Activated naive CD4-positive, alpha-beta T cell (primary cell): Measurements from ENCODE around the gene RUNX1.

ENCODE experiments used
- DNase-seq, 4 experiments: peaks; one replicate each; lab custom pipeline; 2025; lab: John Stamatoyannopoulos, UW

Gene RUNX1

GRCh38 chr21:34846601-34847112 lies 202.4 kb downstream of the RUNX1 start:
- DNase-seq, result no peak

- no peak for DNase-seq
Measured at GRCh38 chr21:34845521-34846451, 203.3 kb downstream of the RUNX1 start.

- DNase-seq, result no peak
Measured at GRCh38 chr21:34844924-34845238, 204.2 kb downstream of the RUNX1 start.

GRCh38 chr21:34844013-34844923 lies 204.8 kb downstream of the RUNX1 start:
- DNase-seq, result no peak

- no peak for DNase-seq
Measured at GRCh38 chr21:34843562-34843961, 205.5 kb downstream of the RUNX1 start.

GRCh38 chr21:34841154-34841553 lies 207.9 kb downstream of the RUNX1 start:
- no peak for DNase-seq

- no peak for DNase-seq
Measured at GRCh38 chr21:34840693-34841092, 208.4 kb downstream of the RUNX1 start.

- DNase-seq, result no peak
Measured at GRCh38 chr21:34838956-34839820, 209.9 kb downstream of the RUNX1 start.

GRCh38 chr21:34836933-34837505 lies 212.1 kb downstream of the RUNX1 start:
- no peak for DNase-seq

- no peak for DNase-seq
Measured at GRCh38 chr21:34836103-34836932, 212.8 kb downstream of the RUNX1 start.

GRCh38 chr21:34835526-34835925 lies 213.6 kb downstream of the RUNX1 start:
- no peak for DNase-seq

GRCh38 chr21:34834852-34835501 lies 214.1 kb downstream of the RUNX1 start:
- no peak for DNase-seq

- DNase-seq, result no peak
Measured at GRCh38 chr21:34834290-34834689, 214.8 kb downstream of the RUNX1 start.

GRCh38 chr21:34833465-34833864 lies 215.6 kb downstream of the RUNX1 start:
- DNase-seq, result no peak

GRCh38 chr21:34830386-34831170 lies 218.5 kb downstream of the RUNX1 start:
- no peak for DNase-seq

- DNase-seq, result no peak
Measured at GRCh38 chr21:34827445-34828235, 221.5 kb downstream of the RUNX1 start.

- no peak for DNase-seq
Measured at GRCh38 chr21:34826836-34827235, 222.3 kb downstream of the RUNX1 start.

- DNase-seq, result no peak
Measured at GRCh38 chr21:34825948-34826548, 223.1 kb downstream of the RUNX1 start.
